Peyer's patch (tissue), 4 donors: ENCODE data around the gene SUPT3H.
"Not testable (repeated sequence)": the region's sequence is repeated elsewhere in the genome, so short reads cannot be mapped to it uniquely, and the experiment has no call there.

Source experiments
- CTCF ChIP-seq, 6 experiments: fragments of 450-650 bp in 4 of 6; fragments of 200-600 bp in 2 of 6; sonication (generic) in 1 of 6; IDR thresholded peaks; one replicate each; pipeline ENCODE4 v1.5.1; 2017 to 2019; ENCODE audit warnings: antibody characterized with exemption in 6 of 6, mild to moderate bottlenecking in 3 of 6, moderate library complexity in 1 of 6
- POLR2A ChIP-seq, 2 donors: fragments of 450-650 bp; IDR thresholded peaks; one replicate each; pipeline ENCODE4 v1.5.1; 2017; ENCODE audit warnings: antibody characterized with exemption in 2 of 2, mild to moderate bottlenecking in 2 of 2, moderate library complexity in 2 of 2

GRCh38 chr6:44879071-44879470 is 498.7 kb downstream of the SUPT3H start:
- TF ChIP-seq CTCF, POLR2A (IDR thresholded peaks at IDR 0.05): not testable (repeated sequence)
